ENCODE data around the gene AP1M1.

The AP1M1 gene

DNA sequence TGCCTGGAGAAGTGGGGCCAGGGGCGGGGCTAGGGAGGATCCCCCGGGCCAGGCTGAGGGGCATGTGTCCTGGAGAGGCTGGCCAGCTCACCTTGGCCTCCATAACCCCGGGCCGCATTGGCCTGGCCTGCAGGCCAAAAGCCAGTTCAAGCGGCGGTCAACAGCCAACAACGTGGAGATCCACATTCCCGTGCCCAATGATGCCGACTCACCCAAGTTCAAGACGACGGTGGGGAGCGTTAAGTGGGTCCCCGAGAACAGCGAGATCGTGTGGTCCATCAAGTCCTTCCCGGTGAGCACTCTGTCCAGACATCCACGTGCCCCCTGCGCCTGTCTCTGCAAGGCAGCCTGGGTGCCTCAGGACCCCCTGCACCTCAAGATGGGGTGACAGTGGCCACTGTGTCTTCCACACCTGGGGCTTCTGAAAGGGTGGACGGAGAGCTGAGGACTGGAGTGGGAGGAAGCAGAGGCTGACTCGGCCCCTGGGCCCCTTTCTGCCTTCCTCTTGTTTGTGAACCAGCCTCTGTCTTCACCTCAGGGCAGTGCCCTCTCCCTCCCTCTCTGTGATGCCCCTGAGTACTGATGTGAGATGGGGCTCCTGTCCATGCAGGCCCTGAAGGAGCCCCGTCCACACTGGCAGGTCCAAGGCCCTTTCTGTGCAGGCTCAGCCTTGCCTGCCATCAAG lies 31.1 kb downstream of the AP1M1 start:
- no peak overlapping the region for H3K4me3 ChIP-seq (ENCODE audit: low read length)
- TF ChIP-seq, protein P1, sequence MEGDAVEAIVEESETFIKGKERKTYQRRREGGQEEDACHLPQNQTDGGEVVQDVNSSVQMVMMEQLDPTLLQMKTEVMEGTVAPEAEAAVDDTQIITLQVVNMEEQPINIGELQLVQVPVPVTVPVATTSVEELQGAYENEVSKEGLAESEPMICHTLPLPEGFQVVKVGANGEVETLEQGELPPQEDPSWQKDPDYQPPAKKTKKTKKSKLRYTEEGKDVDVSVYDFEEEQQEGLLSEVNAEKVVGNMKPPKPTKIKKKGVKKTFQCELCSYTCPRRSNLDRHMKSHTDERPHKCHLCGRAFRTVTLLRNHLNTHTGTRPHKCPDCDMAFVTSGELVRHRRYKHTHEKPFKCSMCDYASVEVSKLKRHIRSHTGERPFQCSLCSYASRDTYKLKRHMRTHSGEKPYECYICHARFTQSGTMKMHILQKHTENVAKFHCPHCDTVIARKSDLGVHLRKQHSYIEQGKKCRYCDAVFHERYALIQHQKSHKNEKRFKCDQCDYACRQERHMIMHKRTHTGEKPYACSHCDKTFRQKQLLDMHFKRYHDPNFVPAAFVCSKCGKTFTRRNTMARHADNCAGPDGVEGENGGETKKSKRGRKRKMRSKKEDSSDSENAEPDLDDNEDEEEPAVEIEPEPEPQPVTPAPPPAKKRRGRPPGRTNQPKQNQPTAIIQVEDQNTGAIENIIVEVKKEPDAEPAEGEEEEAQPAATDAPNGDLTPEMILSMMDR (IDR thresholded peaks at IDR 0.05; ENCODE audit: insufficient read depth, low read depth, low read length, missing control alignments): no peak
- DNase-seq (ENCODE audit: low read depth): no peak

DNA sequence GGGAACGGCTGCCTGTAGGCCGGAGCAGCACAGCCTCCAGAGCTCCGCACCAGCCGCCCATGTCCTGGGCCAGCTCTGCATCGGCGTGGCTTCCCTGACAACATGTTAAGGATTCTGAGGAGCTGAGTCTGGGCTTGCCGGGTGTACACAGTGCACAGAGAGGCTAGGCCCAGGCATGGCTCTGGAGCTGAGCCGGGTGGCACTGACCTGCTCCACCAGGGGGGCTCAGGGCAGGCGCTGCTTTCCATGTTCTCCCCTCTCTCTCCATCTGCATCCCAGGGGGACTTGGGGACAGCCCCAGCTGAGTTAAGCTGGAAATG lies 31.6 kb downstream of the AP1M1 start:
- TF ChIP-seq, protein P1 (IDR thresholded peaks at IDR 0.05; ENCODE audit: insufficient read depth, low read depth, low read length, missing control alignments): no peak
- DNase-seq (ENCODE audit: low read depth): no peak
- H3K4me3 ChIP-seq (ENCODE audit: low read length): no peak overlapping the region

DNA sequence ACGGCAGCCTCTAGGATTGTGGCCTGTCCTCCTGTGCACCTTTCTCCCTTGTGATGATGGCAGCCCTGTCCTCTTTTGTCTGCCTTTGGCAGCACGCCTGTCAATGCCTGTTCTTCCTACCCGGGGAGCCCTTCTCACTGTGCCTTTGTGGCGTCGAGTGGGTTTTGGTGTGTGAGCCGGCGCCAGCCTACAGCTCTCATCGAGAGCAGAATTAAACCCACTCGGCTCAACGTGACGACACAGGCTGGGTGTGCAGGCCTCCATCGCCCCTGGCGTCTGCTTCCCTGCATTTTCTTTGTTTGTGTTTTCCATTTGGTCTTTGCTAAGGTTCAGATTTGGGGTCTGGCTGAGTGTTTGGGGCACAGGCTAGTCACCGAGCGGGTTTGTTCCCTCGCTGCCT lies 34.4 kb downstream of the AP1M1 start:
- TF ChIP-seq, protein P1 (IDR thresholded peaks at IDR 0.05; ENCODE audit: insufficient read depth, low read depth, low read length, missing control alignments): no peak
- no peak for DNase-seq (ENCODE audit: low read depth)
- H3K4me3 ChIP-seq (ENCODE audit: low read length): no peak overlapping the region

DNA sequence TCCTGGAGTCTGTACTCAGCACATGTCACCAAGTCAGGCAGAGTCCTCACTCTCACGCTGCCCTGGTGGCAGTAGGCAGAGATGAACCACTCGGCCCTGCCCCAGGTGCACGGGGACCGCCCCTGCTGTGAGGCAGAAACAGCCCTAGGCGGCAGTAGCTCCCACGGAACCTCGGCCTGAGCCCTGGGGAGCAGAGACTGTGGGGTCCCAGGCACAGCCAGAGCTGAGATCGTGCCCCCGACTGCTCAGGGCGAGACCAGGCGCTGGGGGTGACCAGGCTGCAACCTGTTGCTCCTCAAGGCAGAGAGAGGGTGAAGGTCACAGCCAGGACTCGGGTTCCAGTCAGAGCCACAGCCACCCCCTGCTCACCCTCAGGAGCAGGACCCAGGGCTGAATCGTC lies 34.9 kb downstream of the AP1M1 start:
- no peak for DNase-seq (ENCODE audit: low read depth)
- TF ChIP-seq, protein P1 (IDR thresholded peaks at IDR 0.05; ENCODE audit: insufficient read depth, low read depth, low read length, missing control alignments): no peak
- H3K4me3 ChIP-seq (ENCODE audit: low read length): no peak overlapping the region

DNA sequence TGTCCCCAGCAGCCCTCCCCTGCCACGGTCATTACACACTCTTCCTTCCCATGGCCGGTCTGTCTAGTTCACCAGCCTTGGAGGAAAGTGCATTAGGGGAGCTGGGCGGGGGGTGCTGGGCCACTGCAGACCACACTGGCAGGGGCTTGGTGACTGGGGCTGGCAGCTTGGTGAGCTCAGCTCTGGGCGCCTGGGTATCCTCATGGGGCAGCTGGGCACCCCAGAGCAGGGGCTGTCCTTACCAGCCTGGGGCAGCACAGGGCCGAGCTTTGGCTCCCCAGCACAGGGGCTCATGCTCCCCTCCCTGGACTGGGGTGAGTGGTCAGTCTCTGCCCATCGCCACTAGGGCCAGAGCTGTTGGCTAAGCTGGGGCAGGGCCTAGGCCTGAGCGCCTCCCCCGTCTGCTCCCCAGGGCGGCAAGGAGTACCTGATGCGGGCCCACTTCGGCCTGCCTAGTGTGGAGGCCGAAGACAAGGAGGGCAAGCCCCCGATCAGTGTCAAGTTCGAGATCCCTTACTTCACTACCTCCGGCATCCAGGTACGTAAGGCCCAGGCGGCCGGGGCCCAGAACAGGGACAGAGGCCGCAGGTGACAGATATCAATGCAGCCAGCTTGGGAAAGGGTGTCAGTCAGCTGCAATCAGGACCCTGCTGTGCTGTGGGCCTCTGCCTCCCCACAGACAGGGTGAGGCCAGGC lies 35.5 kb downstream of the AP1M1 start:
- TF ChIP-seq, protein P1 (IDR thresholded peaks at IDR 0.05; ENCODE audit: insufficient read depth, low read depth, low read length, missing control alignments): no peak
- DNase-seq (ENCODE audit: low read depth): no peak

DNA sequence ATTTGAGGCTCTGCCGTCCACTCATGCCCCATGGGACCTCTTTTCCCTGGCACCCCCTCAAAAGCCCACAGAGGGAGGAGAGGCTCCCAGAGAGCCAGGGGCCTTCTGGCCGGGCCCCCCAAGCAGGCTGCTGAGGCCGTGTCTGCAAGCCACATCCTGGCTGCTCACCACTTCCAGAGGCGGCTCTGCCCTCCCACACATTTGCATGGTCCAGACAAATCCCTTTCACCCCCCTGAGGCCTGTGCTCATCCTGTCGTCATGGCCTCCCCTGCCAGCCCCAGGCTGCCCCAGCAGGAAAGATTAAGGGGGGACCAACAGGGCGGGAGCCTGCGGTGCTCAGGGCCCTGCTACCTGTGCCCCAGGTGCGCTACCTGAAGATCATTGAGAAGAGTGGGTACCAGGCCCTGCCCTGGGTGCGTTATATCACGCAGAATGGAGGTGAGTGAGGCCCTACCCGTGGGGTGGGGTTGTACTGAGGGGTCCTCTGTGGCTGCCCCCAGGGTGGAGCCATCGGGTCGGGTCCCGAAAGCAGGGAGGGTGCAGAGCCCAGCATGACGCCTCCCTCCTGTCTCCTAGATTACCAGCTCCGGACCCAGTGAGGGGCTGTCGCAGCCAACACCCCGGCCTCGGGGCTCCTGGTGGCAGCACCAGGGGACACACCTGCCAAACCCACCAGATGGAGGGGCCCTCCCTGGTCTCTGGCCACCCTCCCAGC lies 36.3 kb downstream of the AP1M1 start:
- TF ChIP-seq, protein P1 (IDR thresholded peaks at IDR 0.05; ENCODE audit: insufficient read depth, low read depth, low read length, missing control alignments): no peak
- DNase-seq (ENCODE audit: low read depth): no peak
- H3K4me3 ChIP-seq (ENCODE audit: low read length): no peak overlapping the region

More for the DNA sequence above, 35.5 kb downstream of the AP1M1 start:
- no peak overlapping the region for H3K4me3 ChIP-seq (ENCODE audit: low read length)
